CD4-positive, alpha-beta T cell (primary cell): ENCODE measurements around the gene RNF220. TPM values are rescaled to one million over a fixed set of nuclear protein-coding genes. Genes with fewer than 3 reads are reported as not detected.

Experiments
- ATAC-seq: fragments of 200-7000 bp; cut with Tn5 transposase; one replicate; pipeline ENCODE4 v1.10.0; 2022; ENCODE audit warnings: mild to moderate bottlenecking; ENCODE audit not compliant: poor library complexity
- CTCF ChIA-PET: fragments of 350-600 bp; sonication (Branson Sonifier 250); formaldehyde crosslinking; loops from one replicate; lab custom pipeline; 2021; ENCODE audit warnings: antibody characterized with exemption, inconsistent platforms; lab: Charles Lee
- POLR2A ChIA-PET: fragments of 350-600 bp; sonication (Branson Sonifier 250); formaldehyde crosslinking; loops from one replicate; lab custom pipeline; 2021; ENCODE audit warnings: antibody characterized with exemption, inconsistent platforms; lab: Charles Lee
- DNase-seq, 14 experiments: peaks; one replicate each; pipeline ENCODE4 v3.0.0-alpha.2; 2013 to 2020; ENCODE audit warnings: mixed read lengths in 2 of 14
- H3K27ac ChIP-seq, 2 donors: one replicate each; pipeline versions ENCODE4 v1.5.1 to v1.7.0; 2013; ENCODE audit warnings: low read length in 2 of 2, low read depth in 1 of 2, mild to moderate bottlenecking in 1 of 2
- H3K27me3 ChIP-seq, 2 experiments: 1 replicate in 1 of 2; 2 replicates in 1 of 2; pipeline versions ENCODE4 v1.6.1 to v1.7.0; 2013; ENCODE audit warnings: low read length in 2 of 2, control low read depth in 1 of 2, mild to moderate bottlenecking in 1 of 2, moderate library complexity in 1 of 2; ENCODE audit not compliant: insufficient read depth in 2 of 2, control insufficient read depth in 1 of 2
- H3K36me3 ChIP-seq: one replicate; pipeline ENCODE4 v1.6.1; 2013; ENCODE audit warnings: low read length, control low read depth; ENCODE audit not compliant: insufficient read depth
- H3K4me1 ChIP-seq: one replicate; pipeline ENCODE4 v1.6.1; 2013; ENCODE audit warnings: low read length, control low read depth; ENCODE audit not compliant: insufficient read depth
- H3K4me3 ChIP-seq: one replicate; pipeline ENCODE4 v1.5.1; 2013; ENCODE audit warnings: mild to moderate bottlenecking, low read length, moderate library complexity
- H3K9me3 ChIP-seq, 2 experiments: 1 replicate in 1 of 2; 2 replicates in 1 of 2; pipeline versions ENCODE4 v1.6.1 to v1.7.0; 2013; ENCODE audit warnings: low read length in 2 of 2, mild to moderate bottlenecking in 2 of 2, control low read depth in 1 of 2, moderate library complexity in 1 of 2; ENCODE audit not compliant: control insufficient read depth in 1 of 2, insufficient read depth in 1 of 2
- H3K27ac Mint-ChIP-seq: one replicate; pipeline ENCODE4 v1.8.0; 2020; ENCODE audit warnings: mixed read lengths
- H3K27me3 Mint-ChIP-seq: one replicate; pipeline ENCODE4 v1.8.0; 2021; ENCODE audit warnings: mixed read lengths
- H3K36me3 Mint-ChIP-seq: one replicate; pipeline ENCODE4 v1.8.0; 2021; ENCODE audit warnings: low read depth, mixed read lengths
- H3K4me1 Mint-ChIP-seq: one replicate; pipeline ENCODE4 v1.8.0; 2021; ENCODE audit warnings: low read depth, mixed read lengths
- H3K4me3 Mint-ChIP-seq: one replicate; pipeline ENCODE4 v1.8.0; 2020; ENCODE audit warnings: mild to moderate bottlenecking, mixed read lengths
- H3K9me3 Mint-ChIP-seq: one replicate; pipeline ENCODE4 v1.8.0; 2020; ENCODE audit warnings: mixed read lengths
- CTCF ChIP-seq: fragments of 200-600 bp; IDR thresholded peaks from one replicate; pipeline ENCODE4 v1.8.0; 2022; ENCODE audit warnings: antibody characterized with exemption, mild to moderate bottlenecking
- intact Hi-C, 2 experiments: fragments of 100-400 bp; cut with DNase I in 1 of 2; cut with micrococcal nuclease in 1 of 2; formaldehyde crosslinking; loops; one replicate each; pipeline versions ENCODE4 v1.15.1 to v1.9.0; 2023 to 2025; cut with DNase I, micrococcal nuclease
- total RNA-seq, 174 experiments: library from RNA in 2 of 174; stranded (reverse) in 2 of 174; gene quantifications; one replicate each; pipeline ENCODE4 v1.2.3 and lab custom pipeline; 2021 to 2026

RNF220 gene
- total RNA-seq, 2 experiments from 2014 or later = 76.0 to 77.9 TPM

- Mint-ChIP-seq H3K27me3 (no peaks in the 10 kb centered on the region), H3K4me1 (peaks cover 4% of the 10 kb centered on the region), H3K4me3 (no peak overlapping the region), H3K36me3 (peaks cover 88% of the 10 kb centered on the region), H3K9me3 (no peaks in the 10 kb centered on the region), H3K27ac (no peak overlapping the region)
- DNase-seq = no peak
- CTCF ChIA-PET = no interaction called here
- H3K4me1 ChIP-seq = no peaks in the 10 kb centered on the region
- H3K27me3 ChIP-seq = no peaks in the 10 kb centered on the region
- H3K36me3 ChIP-seq = peaks cover 97% of the 10 kb centered on the region
- no peak for ATAC-seq
- intact Hi-C loops = no loop called here
- POLR2A ChIA-PET = no interaction called here
- no peak for TF ChIP-seq CTCF
- H3K9me3 ChIP-seq = no peaks in the 10 kb centered on the region
- no peak overlapping the region for H3K4me3 ChIP-seq
- H3K27ac ChIP-seq = no peak overlapping the region
Measured at GRCh38 chr1:44643721-44644334, 238.8 kb downstream of the RNF220 start.

GRCh38 chr1:44644806-44645205 lies 239.8 kb downstream of the RNF220 start:
- Mint-ChIP-seq H3K4me3 (no peak overlapping the region), H3K36me3 (peaks cover 90% of the 10 kb centered on the region), H3K4me1 (no peaks in the 10 kb centered on the region), H3K9me3 (no peaks in the 10 kb centered on the region), H3K27ac (no peak overlapping the region), H3K27me3 (no peaks in the 10 kb centered on the region)
- Histone ChIP-seq H3K36me3 (peaks cover 98% of the 10 kb centered on the region), H3K9me3 (no peaks in the 10 kb centered on the region), H3K27ac (no peak overlapping the region), H3K27me3 (no peaks in the 10 kb centered on the region), H3K4me3 (no peak overlapping the region), H3K4me1 (no peaks in the 10 kb centered on the region)
- TF ChIP-seq CTCF = no peak
- DNase-seq (no peak), ATAC-seq (no peak)
- POLR2A ChIA-PET = no interaction called here
- CTCF ChIA-PET = no interaction called here
- intact Hi-C loops = no loop called here

GRCh38 chr1:44645476-44646244 lies 240.6 kb downstream of the RNF220 start:
- Mint-ChIP-seq H3K4me3 (no peak overlapping the region), H3K9me3 (no peaks in the 10 kb centered on the region), H3K27me3 (no peaks in the 10 kb centered on the region), H3K27ac (no peak overlapping the region), H3K36me3 (peaks cover 97% of the 10 kb centered on the region), H3K4me1 (no peaks in the 10 kb centered on the region)
- ChIA-PET CTCF (no interaction called here), POLR2A (interaction anchor here (2.8 kb wide), 1 partner anchor 14 kb away, joined by 13 read pairs; no protein-coding TSS in a partner anchor)
- peaks cover 99% of the 10 kb centered on the region for H3K36me3 ChIP-seq
- no peak overlapping the region for H3K27ac ChIP-seq
- H3K4me1 ChIP-seq = no peaks in the 10 kb centered on the region
- no peak for TF ChIP-seq CTCF
- H3K4me3 ChIP-seq = no peak overlapping the region
- ATAC-seq (no peak), DNase-seq (no peak)
- intact Hi-C loops = no loop called here
- no peaks in the 10 kb centered on the region for H3K27me3 ChIP-seq
- no peaks in the 10 kb centered on the region for H3K9me3 ChIP-seq
